GM10847 (cell line): ENCODE measurements around the gene SLC16A11.

ENCODE experiments used
- POLR2A ChIP-seq: IDR thresholded peaks from 2 replicates; pipeline ENCODE4 v1.6.1; 2011; ENCODE audit not compliant: insufficient read length; ENCODE audit errors: extremely low read depth

Gene SLC16A11

DNA sequence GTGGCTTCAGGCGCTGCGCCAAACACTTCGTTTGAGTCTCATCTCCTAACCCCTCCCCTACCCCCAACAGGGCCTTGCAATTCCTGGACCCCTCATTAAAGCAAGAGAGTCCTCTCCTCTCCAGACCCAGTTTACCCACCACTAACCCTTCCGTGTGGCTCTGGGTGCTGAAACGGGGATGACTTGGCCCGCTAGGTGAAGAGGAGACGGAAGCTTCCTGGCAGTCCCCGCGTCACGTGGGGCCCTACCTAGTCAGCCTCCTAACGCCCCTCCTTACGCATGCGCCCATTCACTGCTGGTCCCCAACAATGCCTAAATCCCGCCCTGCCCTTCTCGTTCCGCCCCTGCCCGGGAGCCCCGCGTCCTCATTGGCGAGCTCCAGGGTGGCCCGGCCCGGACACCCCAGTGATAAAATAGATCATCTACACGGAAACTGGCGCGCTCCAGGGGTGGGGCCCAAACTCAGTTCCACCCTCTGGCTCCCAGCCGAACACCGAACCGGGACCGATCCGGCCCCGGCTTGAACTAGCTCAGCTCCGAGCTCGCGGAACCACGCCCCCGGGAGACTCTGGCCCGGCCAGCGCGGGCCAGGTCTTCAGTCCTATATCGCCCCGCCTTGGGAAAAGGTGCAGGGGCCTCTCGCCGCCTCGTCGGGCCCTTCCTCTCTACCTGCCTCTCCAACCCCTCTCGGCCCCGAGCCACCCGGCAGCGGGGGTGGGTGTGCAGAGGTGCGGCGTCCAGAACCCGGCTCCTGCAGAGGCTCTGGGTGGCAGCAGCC, 8.1 kb downstream of the SLC16A11 start, which contains the start of gene SLC16A13:
Gene SLC16A13, plus strand, starts transcription at position 425 of the 778 bp plus-strand sequence. CDS start 368 bp downstream, outside the sequence.
- TF ChIP-seq POLR2A, result peak; percentile 79

DNA sequence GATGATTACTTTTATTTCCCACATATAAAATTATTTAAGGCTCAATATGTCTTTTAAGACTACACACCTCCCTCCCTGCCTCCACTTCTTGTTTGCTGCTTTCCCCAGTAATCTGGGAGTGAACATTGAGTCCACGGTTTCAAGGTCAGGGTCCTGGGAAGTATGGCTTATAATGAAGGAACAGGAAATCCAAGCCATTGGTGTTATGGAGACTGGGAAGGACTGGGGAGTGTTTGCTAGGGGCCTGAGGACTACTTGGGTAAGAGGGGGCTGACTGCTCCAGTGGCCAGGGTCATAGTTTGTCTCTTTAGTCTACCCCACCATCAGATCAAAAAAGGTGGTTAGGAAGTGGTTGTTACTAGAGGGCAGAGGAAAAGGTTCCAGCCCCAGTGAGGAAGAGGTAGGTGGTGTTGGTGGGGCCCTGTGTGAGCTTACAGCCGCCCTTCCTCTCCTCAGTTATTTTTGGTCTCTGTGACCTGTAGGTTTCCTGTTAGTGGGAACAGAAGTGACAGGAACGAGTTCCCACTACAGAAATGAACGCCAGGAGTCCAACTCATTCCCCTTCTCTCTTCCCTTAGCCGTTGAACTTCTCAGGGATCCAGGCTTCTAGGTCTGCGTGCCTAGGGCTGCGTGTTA, 8.8 kb downstream of the SLC16A11 start:
- TF ChIP-seq POLR2A, result no peak

DNA sequence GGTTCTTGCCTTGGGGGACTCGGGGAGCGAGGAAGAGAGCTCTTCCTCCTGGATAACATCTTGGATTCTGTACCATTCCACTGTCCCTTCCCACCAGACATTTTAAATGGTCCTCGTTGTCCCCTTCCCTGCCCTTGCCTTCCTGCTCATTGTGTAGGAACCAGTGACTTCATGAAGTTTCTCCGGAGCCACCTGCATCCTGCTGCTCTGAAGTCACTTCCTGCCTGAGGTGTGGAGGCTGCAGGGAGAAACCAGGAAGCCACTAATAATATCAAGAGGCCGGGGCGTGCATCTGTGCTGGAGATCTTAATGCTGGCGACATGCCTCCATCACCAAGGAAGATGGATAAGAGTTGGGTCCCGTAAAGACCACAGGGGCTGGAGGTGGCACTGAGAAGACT, 14.2 kb downstream of the SLC16A11 start:
- no peak for TF ChIP-seq POLR2A

DNA sequence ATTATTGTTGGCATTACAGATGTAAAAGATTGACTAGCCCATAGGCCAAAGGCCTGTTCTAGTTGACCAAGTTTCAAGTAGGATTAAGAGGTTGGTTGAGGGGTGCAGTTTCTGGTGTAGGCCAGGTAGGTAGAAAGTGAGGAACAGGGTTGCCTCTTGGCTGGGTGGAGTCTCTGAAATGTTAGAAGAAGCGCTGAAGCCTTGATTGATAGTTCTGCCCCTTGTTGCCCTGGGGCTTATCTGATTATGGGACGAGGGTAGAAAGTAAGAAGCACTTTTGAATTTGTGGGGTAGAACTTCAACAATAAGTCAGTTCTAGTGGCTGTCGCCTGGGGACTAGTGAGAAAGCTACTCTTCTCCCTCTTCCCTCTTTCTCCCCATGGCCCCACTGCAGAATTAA, 14.8 kb downstream of the SLC16A11 start:
- TF ChIP-seq POLR2A, result no peak

DNA sequence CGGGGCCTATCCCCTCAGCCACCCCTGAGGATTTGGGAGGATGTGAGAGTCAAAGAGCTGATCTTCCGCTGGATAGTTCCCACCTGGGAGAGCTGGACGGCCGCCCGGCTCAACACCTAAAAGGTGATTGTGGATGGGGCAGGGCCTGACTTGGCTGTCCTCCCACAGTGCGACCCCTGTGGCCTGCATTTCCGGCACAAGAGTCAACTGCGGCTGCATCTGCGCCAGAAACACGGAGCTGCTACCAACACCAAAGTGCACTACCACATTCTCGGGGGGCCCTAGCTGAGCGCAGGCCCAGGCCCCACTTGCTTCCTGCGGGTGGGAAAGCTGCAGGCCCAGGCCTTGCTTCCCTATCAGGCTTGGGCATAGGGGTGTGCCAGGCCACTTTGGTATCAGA, 16.6 kb downstream of the SLC16A11 start:
- no peak for TF ChIP-seq POLR2A

DNA sequence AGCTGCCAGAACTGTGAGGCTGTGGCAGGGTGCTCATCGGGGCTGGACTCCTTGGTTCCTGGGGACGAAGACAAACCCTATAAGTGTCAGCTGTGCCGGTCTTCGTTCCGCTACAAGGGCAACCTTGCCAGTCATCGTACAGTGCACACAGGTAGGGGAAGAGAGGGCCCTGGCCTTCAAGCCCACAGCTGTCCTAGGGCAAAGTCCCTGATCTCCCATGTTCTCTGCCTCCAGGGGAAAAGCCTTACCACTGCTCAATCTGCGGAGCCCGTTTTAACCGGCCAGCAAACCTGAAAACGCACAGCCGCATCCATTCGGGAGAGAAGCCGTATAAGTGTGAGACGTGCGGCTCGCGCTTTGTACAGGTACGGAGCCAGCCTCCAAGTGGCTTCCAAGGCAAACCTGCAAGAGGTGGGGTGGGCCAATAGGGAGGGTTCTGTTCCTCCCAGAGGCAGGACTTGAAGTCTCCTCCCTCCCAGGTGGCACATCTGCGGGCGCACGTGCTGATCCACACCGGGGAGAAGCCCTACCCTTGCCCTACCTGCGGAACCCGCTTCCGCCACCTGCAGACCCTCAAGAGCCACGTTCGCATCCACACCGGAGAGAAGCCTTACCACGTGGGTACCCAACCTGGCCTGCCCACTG, 17.3 kb downstream of the SLC16A11 start:
- no peak for TF ChIP-seq POLR2A

DNA sequence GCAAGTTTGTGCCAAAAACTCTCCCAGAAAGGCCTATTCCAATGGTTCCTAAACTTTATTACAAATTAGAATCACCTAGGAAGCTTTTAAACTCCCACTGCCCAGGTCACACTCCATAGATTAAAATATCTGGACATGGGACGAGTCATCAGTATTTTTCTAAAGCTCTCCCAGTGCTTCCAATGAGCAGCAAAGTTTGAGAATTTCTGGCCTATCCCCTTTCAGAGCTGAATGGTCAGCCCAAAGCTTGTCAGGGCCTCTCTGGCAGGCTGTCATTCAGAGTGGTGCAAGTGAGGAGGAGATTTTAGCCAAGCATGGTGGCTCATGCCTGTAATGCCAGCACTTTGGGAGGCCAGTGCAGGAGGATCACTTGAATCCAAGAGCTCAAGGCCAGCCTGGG, 18.6 kb downstream of the SLC16A11 start:
- no peak for TF ChIP-seq POLR2A

DNA sequence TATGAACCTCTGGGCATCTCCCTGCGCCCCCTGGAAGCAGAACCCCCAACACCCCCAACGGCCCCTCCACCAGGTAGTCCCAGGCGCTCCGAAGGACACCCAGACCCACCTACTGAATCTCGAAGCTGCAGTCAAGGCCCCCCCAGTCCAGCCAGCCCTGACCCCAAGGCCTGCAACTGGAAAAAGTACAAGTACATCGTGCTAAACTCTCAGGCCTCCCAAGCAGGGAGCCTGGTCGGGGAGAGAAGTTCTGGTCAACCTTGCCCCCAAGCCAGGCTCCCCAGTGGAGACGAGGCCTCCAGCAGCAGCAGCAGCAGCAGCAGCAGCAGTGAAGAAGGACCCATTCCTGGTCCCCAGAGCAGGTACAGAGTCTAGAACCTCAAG, 19.5 kb downstream of the SLC16A11 start:
- TF ChIP-seq POLR2A, result no peak

DNA sequence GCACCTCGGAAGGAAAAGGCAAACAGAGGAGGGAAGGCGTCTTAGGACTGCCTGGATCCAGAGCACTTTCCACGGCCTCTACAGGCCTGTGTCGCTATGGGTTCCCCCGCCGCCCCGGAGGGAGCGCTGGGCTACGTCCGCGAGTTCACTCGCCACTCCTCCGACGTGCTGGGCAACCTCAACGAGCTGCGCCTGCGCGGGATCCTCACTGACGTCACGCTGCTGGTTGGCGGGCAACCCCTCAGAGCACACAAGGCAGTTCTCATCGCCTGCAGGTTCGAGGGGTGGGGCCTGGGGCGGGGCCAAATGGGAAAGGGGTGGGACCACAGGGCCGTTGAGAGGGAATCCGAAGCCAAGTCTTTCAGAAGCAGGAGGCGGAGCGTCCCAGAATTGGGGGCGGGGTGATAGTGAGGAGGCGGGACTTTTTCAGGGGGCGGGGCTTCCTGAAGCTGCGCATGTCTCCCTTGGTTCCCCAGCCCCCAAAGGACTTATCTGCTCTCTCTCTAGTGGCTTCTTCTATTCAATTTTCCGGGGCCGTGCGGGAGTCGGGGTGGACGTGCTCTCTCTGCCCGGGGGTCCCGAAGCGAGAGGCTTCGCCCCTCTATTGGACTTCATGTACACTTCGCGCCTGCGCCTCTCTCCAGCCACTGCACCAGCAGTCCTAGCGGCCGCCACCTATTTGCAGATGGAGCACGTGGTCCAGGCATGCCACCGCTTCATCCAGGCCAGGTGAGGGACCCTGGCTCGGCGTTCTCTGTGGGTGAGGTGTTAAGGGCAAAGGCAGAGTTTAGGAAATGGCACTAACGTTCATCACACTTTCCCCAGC, 20.1 kb downstream of the SLC16A11 start:
- TF ChIP-seq POLR2A, result no peak

DNA sequence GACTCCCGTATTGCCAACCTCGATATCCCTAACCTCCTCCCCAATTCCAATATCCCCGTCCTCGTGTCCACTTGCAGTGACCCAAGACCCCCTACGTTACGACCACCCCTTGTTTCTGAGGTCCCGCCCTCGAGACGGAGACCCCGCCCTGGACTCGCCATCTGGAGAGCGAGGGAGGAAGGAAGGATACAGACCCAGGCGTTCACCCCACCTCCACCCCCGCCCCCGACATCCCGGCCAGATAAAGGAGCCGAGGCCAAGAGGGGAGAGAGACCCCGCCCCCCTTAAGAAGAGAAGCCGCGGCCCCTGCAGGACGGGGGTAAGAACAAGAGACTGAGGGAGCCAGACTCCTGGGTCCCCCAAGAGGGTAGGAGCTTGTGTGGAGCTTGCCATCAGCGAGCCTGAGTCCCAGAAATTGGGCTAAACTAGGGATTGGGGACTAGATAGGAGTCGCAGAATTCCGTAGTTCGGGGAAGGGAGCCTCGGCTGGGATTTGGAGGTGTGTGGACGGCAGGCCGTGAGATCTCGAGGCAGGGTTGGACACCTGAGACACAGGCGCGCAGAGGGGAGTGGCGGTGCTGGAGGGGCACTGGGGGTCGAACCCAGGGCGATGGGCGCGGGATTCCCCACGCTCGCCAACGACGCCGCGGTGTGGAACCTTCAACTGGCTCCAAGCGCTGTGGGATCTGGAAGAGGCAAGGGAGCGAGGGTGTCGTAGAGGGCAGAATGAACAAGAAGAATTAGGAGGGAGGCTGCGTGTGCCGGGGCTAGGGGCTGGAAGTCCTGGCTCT, 20.9 kb downstream of the SLC16A11 start, which contains the start of gene BCL6B:
Gene BCL6B, plus strand, starts transcription at position 270 of the 791 bp plus-strand sequence. CDS start 622 bp downstream, outside the sequence.
- no peak for TF ChIP-seq POLR2A

DNA sequence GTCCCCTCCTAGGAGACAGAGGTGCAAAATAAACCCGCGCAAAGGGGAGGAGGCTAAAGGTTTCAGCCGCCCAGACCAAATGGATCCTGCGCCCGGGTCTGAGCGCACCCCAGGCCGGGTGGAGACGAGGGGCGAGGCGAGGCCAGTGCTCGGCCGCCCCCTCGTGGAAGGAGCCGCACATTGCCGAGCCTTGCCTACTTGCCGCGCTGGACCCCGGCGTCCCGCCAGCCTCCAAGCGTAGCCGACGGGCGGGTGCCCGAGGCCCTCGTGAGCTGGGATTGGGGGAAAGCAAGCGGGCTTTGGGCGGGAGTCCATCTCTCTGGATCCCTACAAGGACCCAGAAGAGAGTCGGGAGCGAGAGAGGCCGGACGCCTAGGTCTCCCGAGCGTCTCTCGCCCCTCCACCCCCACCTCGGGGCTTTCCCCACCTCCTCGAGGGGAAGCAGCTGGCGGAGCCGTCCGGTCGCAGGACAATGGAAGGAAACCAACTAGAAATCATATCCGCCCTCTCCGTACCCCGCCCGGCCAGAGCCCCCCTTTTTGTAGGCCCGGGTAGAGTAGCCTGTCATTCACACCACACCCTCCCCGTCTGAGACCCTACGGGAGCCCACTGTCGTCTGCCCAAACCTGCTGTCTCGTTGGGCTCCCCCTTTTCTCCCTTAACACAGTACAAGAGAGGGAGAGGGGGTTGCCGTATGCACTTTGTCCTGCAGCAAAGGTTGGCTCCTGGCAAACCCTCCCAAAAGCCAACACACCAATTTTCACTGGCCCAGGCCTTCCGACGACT, 21.7 kb downstream of the SLC16A11 start:
- TF ChIP-seq POLR2A, result peak; percentile 18

DNA sequence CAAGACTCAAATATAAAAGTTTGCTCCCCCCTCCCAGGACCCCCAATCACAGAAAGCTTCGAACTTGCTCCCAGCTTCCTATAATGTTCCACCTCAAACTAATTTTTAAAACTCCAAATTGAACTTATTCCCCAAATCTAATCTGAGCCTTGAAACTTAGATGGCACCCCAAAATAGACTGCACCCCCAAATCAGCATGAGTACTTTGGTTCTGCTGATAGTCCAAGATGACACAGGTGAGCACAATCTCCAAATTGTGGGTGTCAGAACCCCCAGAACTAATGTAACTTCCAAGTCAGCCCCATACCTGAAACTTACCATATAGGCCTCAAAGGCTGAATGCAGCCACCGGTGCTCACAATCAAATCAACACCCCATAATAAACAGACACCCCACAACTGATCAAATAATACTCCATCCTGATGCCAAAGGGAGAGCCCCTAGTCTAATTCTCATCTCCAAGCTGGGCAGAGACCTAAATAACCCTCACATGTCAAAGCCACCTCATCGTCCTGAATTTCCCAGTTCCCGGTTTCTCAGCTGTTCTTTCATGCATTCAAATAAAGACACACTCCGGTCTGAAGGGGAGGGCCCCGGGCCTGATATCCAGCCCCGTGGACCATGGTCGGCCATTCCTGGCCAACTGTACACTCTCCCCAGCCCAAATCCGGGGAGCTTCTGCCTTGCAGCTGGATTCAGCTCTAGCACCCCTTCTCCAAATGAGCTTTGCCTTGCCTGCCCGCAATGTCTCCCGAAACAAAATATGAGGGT, 22.8 kb downstream of the SLC16A11 start:
- no peak for TF ChIP-seq POLR2A

DNA sequence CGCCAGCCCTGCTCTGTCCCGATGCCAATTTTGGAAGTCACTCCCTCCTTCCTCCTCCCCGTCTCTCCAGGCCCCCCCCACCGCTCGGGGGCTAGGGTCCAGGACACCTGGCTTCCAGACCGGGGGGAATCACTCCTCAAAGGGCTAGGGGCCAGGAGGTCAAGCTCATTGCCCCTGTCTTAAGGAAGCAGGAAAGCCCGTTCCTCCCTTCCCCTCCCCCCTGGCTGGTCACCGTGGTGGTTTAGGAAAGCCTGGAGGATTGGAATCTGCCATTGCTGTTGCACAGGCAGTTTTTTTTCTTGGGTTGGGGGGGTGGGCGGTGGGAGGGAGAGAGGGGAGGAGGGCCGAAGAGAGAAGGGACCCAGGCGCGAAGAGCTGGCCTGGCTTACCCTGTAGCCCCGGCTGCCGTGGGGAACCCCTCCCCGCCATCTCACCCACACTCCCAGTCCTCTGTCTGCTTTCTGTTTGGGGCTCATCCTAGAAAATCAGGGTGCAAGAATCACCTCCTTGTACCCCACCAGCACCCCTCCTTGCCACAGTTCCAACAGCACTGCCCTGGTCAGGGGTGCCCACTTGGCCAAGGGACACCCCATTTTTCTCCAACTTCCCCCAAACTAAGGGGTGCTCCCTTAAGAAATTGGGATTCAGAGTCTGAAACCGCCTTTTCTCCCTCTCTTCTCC, 23.9 kb downstream of the SLC16A11 start:
- TF ChIP-seq POLR2A, result no peak

DNA sequence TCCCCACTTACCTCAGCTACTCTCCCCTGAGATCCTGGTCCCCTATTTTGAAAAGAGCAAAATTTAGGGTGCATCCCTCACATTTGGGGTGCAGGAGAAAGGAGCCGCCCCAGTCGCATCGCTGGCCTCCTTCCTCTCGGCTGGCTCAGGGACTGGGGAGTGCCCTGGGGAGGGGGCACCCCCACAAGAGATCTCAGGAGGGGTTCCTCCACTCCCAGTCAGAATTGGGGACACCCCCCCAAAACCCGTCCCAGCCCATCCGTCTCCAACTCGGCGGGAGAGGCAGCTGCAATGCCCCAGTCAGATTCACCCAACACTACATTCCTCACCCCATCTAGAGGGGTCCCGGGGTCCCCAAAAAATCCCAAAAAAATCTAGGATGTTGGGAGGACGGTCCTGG, 24.5 kb downstream of the SLC16A11 start:
- TF ChIP-seq POLR2A, result no peak
